ENCODE results near the gene HACL1. TPM values are rescaled to one million over a fixed set of nuclear protein-coding genes. Genes with fewer than 3 reads are reported as not detected.

The HACL1 gene
- total RNA-seq, 3 donors from 2014 or later, result 27.7 to 40.3 (median 28.8) TPM

GRCh38 chr3:15645740-15646501, 44.6 kb upstream of the HACL1 start:
- H3K9me3 ChIP-seq, result no peaks in the 10 kb centered on the region
- intact Hi-C loops (cut with DNase I; ENCODE audit: low total_unique reads), result no loop called here
- no peak overlapping the region for H3K4me3 ChIP-seq
- no peaks in the 10 kb centered on the region for H3K36me3 ChIP-seq
- H3K27me3 ChIP-seq, result no peaks in the 10 kb centered on the region
- no peak for DNase-seq (ENCODE audit: low spot score in 2 of 2)
- H3K4me1 ChIP-seq, result no peaks in the 10 kb centered on the region
- peak overlapping the region in 1 of 2 donors; percentile 39 for H3K27ac ChIP-seq
- TF ChIP-seq POLR2AphosphoS5 (IDR thresholded peaks at IDR 0.05) (no peak), CTCF (IDR thresholded peaks at IDR 0.05) (no peak), POLR2A (IDR thresholded peaks at IDR 0.05) (no peak)

DNA sequence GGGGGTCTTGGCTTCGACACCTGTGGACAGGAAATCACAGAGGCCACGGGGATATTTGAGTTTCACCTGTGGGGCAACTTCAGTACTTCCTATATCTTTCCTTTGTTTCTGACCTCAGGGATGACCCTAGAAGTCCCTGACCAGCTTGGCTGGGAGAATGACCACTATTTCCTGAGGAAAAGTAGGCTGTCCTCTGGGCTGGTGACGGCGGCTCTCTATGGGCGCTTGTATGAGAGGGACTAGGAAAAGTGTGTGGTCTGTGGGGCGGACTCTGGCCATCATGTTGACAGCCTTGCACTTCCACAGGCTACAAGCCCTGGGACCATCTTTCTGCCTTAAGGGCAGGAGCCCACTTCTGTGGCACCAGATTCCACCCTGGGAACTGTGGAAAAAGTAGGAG, 43.9 kb upstream of the HACL1 start:
- Histone ChIP-seq H3K4me1 (no peaks in the 10 kb centered on the region), H3K9me3 (no peaks in the 10 kb centered on the region), H3K27me3 (no peaks in the 10 kb centered on the region), H3K36me3 (no peaks in the 10 kb centered on the region), H3K4me3 (no peak overlapping the region), H3K27ac (no peak overlapping the region)
- intact Hi-C loops (cut with DNase I; ENCODE audit: low total_unique reads), result no loop called here
- TF ChIP-seq POLR2AphosphoS5 (IDR thresholded peaks at IDR 0.05) (no peak), POLR2A (IDR thresholded peaks at IDR 0.05) (no peak)
- DNase-seq (ENCODE audit: low spot score in 2 of 2), result no peak

DNA sequence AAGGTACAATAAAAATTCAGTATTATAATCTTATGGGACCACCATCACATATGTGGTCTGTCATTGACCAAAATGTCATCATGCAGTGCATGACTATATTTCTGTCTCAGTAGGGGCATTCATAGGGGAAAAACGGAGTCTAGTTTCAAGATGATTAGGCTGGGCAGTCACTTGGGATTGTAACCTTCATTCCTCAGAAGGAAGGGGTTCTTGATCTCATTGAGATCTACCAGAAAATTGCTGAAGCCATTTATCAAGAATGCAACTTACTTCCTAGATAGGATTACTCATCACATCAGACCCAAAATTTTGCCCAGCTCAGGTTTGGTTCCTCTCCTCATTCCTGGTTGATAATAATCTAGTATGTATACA, 37.5 kb upstream of the HACL1 start:
- H3K9me3 ChIP-seq, result no peaks in the 10 kb centered on the region
- H3K27ac ChIP-seq, result no peak overlapping the region
- intact Hi-C loops (cut with DNase I; ENCODE audit: low total_unique reads), result no loop called here
- no peak for TF ChIP-seq POLR2AphosphoS5 (IDR thresholded peaks at IDR 0.05)
- no peak for TF ChIP-seq POLR2A (IDR thresholded peaks at IDR 0.05)
- H3K36me3 ChIP-seq, result no peaks in the 10 kb centered on the region
- H3K4me1 ChIP-seq, result peaks cover 0 to 7% of the 10 kb centered on the region in 2 donors
- H3K27me3 ChIP-seq, result no peaks in the 10 kb centered on the region
- H3K4me3 ChIP-seq, result no peak overlapping the region
- DNase-seq (ENCODE audit: low spot score in 2 of 2), result no peak

GRCh38 chr3:15638193-15638890, 37.0 kb upstream of the HACL1 start:
- no peaks in the 10 kb centered on the region for H3K27me3 ChIP-seq
- DNase-seq (ENCODE audit: low spot score in 2 of 2), result no peak
- intact Hi-C loops (cut with DNase I; ENCODE audit: low total_unique reads), result no loop called here
- H3K4me1 ChIP-seq, result peaks cover 0 to 7% of the 10 kb centered on the region in 2 donors
- H3K36me3 ChIP-seq, result no peaks in the 10 kb centered on the region
- no peaks in the 10 kb centered on the region for H3K9me3 ChIP-seq
- TF ChIP-seq POLR2AphosphoS5 (IDR thresholded peaks at IDR 0.05), result no peak
- TF ChIP-seq CTCF (IDR thresholded peaks at IDR 0.05), result no peak
- no peak for TF ChIP-seq POLR2A (IDR thresholded peaks at IDR 0.05)
- no peak overlapping the region for H3K4me3 ChIP-seq
- H3K27ac ChIP-seq, result no peak overlapping the region

DNA sequence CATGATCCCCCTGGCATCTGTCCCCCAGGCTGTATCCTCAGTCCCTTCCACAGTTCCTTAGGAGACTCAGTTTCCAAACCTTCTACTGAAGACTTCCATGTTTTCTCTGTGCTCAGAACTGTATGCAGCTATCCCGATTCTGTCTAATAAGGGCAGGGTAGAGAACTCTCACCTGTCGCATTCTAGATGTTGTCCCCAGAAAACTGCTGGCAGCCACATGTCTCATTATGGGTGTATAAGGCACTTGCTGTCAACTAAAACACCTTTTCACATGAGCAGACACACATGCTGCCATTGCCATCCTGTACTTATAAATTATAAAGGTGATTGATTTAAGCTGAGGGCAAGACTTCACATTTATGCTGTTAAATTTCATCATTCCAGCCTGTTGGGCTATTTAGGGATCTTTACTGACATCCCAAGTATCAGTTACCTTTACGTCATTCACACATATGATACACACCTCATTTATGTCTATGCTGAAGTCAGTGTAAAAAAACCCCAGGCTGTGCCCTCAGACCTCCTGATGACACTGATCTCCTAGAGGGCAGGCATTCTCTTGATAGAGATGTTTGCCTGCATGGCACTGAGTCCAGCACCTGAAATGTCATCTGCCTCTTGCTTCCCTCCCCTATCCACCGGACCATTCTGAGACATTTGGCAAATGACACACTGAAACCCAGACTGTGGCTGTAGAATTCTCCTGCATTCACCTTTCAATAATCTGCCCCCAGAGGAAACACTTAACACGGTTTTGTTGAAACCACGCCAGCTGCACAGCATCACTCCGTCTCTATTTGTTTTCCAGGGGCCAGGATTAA, 36.0 kb upstream of the HACL1 start:
- Histone ChIP-seq H3K9me3 (no peaks in the 10 kb centered on the region), H3K27ac (peak overlapping the region in 1 of 2 donors; percentile 59), H3K27me3 (no peaks in the 10 kb centered on the region), H3K4me1 (peaks cover 0 to 7% of the 10 kb centered on the region in 2 donors), H3K4me3 (no peak overlapping the region), H3K36me3 (no peaks in the 10 kb centered on the region)
- TF ChIP-seq POLR2AphosphoS5 (IDR thresholded peaks at IDR 0.05), result no peak
- no peak for TF ChIP-seq POLR2A (IDR thresholded peaks at IDR 0.05)
- no peak for TF ChIP-seq CTCF (IDR thresholded peaks at IDR 0.05)
- intact Hi-C loops (cut with DNase I; ENCODE audit: low total_unique reads), result no loop called here
- no peak for DNase-seq (ENCODE audit: low spot score in 2 of 2)
